ENCODE results near the gene GPX4.

The GPX4 gene

DNA sequence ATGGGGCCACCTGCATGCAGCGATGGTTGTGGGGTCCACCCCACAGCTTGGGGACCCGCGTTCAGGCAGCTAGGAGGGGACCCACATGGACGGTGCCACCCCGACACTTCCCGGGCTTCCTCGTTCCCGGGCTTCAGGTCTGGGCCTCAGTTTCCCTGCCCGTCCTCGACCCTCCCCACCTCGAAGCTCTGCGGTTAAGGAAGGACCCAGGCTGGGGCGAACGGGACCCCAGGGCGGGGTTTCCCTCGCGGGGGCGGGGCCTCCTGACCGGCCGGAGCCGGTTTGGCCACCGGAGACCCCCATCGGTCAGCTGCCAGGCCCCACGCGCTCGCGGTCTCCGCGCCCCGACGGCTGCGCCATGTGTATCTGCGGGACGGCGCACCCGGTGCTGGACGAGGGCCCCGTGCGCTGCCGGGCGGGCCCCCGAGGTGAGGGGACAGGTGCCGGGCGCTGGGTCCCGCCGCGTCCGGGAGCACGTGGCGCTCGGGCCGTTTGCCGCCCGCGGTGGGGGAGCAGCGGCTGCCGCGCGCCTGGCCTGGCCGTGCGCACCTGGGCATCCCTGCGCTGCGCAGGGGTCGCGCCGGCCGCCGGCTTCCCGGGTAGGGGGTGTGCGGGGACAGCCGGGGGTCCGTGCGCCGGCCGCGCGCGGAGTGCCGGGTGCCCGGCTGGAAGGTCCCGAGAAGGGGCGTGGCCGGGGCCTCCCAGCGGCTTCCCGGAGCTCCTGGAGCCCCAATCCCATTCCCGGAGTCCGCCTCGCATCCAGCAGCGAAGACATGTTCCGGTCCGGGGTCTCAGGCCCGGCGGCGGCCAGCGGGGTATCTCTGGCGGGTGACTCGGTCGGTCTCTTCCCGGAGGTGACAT is 32.6 kb upstream of the GPX4 start:
- TF ChIP-seq JUND (IDR thresholded peaks at IDR 0.05; ENCODE audit: low read depth) = no peak
- DNase-seq (ENCODE audit: low read depth in 1 of 2, low spot score in 1 of 2) = no peak
- in situ Hi-C loops (cut with HindIII; ENCODE audit: low pct_unique_long_range_greater_than_20kb, low sequenced_read_pairs) = no loop called here

DNA sequence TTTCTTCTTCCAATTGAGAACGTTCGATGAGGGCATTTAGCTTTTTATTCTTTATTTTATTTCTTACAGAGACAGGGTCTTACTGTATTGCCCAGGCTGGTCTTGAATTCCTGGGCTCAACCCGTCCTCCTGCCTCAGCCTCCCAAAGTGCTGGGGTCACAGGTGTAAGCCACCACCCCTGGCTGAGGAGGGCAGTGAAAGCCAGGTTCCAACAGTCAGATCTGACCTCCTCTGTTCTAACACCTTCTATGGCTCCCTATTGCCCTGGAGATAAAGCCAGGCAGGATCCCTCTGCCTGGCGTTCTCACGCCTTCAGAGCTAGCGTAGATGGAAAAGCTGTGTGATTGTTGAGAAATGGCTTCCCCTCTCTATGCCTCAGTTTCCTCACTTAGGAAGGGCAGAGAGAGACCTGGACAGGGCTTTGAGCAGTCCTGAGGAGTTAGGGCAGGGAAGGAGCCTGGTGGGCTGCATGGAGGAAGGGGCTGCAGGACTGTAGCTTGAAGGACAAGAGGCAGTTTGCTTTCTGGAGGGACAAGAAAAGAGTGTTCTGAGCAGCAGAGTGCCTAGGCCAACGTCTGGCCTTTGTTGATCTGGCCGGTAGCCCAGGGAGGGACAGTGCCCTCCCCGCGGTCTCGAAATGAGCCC is 31.3 kb upstream of the GPX4 start:
- TF ChIP-seq JUND (IDR thresholded peaks at IDR 0.05; ENCODE audit: low read depth) = no peak
- no peak for DNase-seq (ENCODE audit: low read depth in 1 of 2, low spot score in 1 of 2)
- in situ Hi-C loops (cut with HindIII; ENCODE audit: low pct_unique_long_range_greater_than_20kb, low sequenced_read_pairs) = no loop called here

DNA sequence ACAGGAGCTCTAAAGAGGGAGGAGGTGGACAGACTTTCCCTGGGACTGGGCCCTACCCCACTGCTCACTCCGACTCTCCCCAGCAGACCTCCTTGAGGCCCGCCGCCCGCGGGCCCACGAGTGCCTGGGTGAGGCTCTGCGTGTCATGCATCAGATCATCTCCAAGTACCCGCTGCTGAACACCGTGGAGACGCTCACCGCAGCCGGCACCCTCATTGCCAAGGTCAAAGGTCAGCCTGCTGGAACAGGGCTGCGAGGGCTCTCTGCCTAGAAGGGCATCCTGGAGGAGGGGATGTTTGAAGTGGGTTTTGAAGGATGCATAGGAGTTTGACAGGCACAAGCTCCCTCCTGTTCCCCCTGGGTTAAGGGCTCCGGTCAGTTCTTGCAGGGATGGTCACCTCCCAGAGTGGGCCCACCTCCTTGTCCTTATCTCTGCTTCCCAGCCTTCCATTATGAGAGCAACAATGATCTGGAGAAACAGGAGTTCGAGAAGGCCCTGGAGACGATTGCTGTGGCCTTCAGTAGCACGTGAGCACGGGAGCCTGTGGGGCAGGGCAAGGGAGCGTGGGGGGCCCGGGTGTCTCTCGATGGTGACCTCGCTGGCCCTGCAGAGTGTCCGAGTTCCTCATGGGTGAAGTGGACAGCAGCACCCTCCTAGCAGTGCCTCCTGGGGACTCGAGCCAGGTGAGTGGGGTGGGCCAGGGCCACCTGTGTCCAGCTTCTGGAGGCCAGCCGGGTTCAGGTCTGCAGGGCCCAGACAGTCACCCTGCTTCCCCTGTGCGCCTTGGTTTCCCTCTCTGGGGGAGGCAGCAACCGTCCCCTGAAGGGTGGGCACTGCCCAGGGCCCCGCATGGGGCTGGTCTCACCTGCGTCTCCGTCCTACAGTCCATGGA is 30.5 kb upstream of the GPX4 start:
- no peak for TF ChIP-seq JUND (IDR thresholded peaks at IDR 0.05; ENCODE audit: low read depth)
- in situ Hi-C loops (cut with HindIII; ENCODE audit: low pct_unique_long_range_greater_than_20kb, low sequenced_read_pairs) = no loop called here
- DNase-seq (ENCODE audit: low read depth in 1 of 2, low spot score in 1 of 2) = no peak

DNA sequence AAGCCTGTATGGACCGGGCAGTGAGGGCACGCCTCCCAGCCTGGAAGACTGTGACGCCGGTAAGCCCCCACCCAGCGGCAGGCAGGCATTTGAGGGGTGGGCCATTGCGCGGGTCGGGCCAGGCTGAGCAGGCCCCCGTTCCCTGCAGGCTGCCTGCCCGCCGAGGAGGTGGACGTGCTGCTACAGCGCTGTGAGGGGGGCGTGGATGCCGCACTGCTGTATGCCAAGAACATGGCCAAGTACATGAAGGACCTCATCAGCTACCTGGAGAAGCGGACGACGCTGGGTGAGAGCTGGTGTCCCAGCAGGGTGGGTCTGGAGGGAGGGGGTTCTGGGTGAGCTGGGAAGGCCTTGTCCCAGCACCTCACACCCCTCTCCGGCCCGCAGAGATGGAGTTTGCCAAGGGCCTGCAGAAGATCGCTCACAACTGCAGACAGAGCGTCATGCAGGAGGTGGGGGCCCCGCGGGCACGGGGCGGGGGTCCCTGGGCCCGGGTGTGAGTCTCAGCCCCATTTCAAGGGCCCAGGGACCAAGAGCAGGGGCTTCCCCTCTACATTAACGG is 29.8 kb upstream of the GPX4 start:
- in situ Hi-C loops (cut with HindIII; ENCODE audit: low pct_unique_long_range_greater_than_20kb, low sequenced_read_pairs) = no loop called here
- no peak for TF ChIP-seq JUND (IDR thresholded peaks at IDR 0.05; ENCODE audit: low read depth)
- no peak for DNase-seq (ENCODE audit: low read depth in 1 of 2, low spot score in 1 of 2)

DNA sequence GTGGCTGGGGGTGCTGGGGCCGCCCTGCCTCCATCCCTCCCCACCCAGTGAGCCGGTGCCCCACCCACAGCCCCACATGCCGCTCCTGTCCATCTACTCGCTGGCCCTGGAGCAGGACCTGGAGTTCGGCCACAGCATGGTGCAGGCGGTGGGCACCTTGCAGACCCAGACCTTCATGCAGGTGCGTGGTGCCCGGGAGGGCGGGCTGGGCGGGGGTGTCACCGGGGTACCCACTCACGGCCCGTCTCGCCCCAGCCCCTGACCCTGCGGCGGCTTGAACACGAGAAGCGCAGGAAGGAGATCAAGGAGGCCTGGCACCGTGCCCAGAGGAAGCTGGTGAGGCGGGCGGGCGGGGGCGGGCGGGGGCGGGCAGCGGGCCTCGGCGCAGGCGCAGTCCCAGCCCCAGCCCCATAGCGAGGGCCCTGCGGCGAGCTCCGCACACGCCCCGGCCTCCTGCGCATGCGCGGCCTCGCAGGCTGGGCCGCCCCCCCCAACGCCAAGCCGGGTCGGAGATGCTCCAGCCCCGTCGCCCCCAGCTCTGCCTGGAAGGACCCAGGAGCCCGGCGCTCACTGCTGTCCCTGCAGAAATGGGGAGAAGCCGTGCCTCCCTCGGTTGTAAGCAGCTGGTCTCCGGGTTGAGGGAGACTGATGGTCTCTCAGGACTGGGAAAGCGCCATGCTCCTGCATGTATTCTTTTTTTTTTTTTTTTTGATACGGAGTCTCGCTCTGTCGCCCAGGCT is 29.1 kb upstream of the GPX4 start:
- DNase-seq (ENCODE audit: low read depth in 1 of 2, low spot score in 1 of 2) = peak; percentile 83 to 87
- TF ChIP-seq JUND (IDR thresholded peaks at IDR 0.05; ENCODE audit: low read depth) = no peak
- in situ Hi-C loops (cut with HindIII; ENCODE audit: low pct_unique_long_range_greater_than_20kb, low sequenced_read_pairs) = no loop called here

DNA sequence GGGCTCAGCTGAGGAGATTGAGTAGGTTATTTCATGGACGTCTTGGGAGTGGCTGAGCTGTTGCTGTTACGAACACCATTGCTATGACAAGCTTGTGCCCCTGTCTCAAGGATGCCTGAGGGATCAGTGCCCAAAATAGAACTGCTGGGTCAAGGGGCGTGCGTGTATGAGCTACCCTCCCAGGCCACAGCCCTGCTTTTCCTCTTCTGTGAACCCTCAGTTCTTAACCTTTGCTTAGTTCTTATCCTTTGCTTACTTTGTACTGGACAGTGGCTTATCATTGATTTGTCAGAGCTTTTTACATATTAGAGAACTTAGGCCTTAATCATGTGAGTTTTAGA is 27.8 kb upstream of the GPX4 start:
- no peak for DNase-seq (ENCODE audit: low read depth in 1 of 2, low spot score in 1 of 2)
- TF ChIP-seq JUND (IDR thresholded peaks at IDR 0.05; ENCODE audit: low read depth) = no peak
- in situ Hi-C loops (cut with HindIII; ENCODE audit: low pct_unique_long_range_greater_than_20kb, low sequenced_read_pairs) = no loop called here

DNA sequence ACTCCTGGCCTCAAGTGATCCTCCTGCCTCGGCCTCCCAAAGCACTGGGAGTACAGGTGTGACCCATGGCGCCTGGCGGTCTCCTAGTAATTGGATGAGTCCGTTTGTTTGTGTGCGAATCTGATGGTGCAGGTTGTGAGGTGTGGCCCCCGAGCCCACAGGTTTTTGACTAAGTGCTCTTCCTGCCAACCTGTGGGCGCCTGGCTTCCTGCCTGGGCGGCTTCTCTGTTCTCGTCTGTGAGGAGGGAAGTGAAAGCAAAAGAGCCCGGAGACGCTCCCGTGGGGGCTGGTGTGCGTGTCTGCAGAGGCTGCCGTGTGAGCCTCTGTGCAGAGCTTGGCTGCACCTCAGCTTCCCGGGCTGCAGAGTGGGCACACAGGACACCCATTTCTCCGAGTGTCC is 26.8 kb upstream of the GPX4 start:
- in situ Hi-C loops (cut with HindIII; ENCODE audit: low pct_unique_long_range_greater_than_20kb, low sequenced_read_pairs) = no loop called here
- no peak for TF ChIP-seq JUND (IDR thresholded peaks at IDR 0.05; ENCODE audit: low read depth)
- no peak for DNase-seq (ENCODE audit: low read depth in 1 of 2, low spot score in 1 of 2)

DNA sequence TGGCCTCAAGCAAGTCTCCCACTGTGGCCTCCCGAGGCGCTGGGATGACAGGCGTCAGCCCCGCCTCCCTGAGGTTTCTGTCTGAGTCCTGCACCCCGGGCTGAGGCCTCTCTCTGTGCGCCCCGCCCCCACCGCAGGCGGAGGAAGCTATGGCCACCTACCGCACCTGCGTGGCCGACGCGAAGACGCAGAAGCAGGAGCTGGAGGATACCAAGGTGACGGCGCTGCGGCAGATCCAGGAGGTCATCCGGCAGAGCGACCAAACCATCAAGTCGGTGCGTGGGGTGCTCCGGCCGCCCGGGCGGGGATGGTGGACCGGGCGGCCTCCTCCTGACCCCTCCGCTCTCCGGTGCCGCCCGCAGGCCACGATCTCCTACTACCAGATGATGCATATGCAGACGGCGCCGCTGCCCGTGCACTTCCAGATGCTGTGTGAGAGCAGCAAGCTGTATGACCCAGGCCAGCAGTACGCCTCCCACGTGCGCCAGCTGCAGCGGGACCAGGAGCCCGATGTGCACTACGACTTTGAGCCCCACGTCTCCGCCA is 24.2 kb upstream of the GPX4 start:
- no peak for DNase-seq (ENCODE audit: low read depth in 1 of 2, low spot score in 1 of 2)
- in situ Hi-C loops (cut with HindIII; ENCODE audit: low pct_unique_long_range_greater_than_20kb, low sequenced_read_pairs) = no loop called here
- no peak for TF ChIP-seq JUND (IDR thresholded peaks at IDR 0.05; ENCODE audit: low read depth)

DNA sequence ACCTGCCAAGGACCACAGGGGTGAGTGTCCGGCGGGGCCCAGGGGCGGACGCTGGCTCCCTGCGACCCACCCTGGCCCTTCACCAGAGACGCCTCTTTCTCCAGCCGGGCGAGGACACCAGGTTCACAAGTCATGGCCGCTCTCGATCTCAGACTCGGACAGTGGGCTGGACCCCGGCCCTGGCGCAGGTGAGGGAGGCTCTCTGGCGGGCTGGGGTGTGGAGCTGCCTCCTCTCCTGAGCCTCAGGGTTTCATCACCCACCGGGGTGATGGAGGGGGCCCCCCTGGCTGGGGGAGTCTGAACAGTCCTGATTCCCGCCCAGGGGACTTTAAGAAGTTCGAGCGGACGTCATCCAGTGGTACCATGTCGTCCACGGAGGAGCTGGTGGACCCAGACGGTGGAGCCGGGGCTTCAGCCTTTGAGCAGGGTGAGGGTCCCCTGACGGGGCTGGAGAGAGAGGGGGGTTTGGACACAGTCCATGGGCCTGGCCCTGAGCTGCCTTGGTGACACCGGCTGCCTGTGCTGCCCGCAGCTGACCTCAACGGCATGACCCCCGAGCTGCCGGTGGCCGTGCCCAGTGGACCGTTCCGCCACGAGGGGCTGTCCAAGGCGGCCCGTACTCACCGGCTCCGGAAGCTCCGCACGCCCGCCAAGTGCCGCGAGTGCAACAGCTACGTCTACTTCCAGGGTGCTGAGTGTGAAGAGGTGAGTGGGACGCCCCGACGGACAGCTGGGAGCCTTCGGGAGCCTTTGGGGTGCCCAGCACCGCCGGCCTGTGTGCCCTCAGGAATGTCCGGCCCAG is 23.2 kb upstream of the GPX4 start:
- no peak for DNase-seq (ENCODE audit: low read depth in 1 of 2, low spot score in 1 of 2)
- in situ Hi-C loops (cut with HindIII; ENCODE audit: low pct_unique_long_range_greater_than_20kb, low sequenced_read_pairs) = no loop called here
- TF ChIP-seq JUND (IDR thresholded peaks at IDR 0.05; ENCODE audit: low read depth) = no peak

DNA sequence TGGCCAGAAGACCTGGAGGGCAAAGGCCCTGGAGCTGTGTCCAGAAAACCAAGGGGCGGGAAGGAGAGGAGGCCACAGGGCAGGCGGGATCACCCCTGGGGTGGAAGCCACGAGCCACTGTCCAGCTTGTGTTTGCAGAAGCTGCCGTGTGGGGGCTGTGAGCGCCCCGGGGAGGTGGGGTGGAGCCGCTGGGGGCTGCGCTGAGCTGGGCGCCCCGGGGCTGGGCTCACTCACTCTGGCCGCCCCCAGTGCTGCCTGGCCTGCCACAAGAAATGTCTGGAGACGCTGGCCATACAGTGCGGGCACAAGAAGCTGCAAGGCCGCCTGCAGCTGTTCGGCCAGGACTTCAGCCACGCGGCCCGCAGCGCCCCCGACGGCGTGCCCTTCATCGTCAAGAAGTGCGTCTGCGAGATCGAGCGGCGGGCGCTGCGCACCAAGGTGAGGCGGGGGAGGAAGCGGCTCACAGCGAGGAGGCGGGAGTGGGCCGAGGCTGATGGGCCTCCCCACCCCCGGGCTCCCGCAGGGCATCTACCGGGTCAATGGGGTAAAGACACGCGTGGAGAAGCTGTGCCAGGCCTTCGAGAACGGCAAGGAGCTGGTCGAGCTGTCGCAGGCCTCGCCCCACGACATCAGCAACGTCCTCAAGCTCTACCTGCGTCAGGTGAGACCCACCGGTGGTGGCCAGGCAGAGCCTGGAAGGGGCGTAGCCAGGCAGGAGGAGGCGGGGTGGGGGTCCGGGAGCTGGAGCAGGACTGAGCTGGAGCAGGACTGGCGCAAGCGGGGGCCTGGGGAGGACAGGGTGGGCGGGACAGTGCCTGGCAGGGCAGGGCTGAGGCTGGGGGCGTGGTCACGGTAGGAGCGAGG is 22.3 kb upstream of the GPX4 start:
- in situ Hi-C loops (cut with HindIII; ENCODE audit: low pct_unique_long_range_greater_than_20kb, low sequenced_read_pairs) = no loop called here
- no peak for DNase-seq (ENCODE audit: low read depth in 1 of 2, low spot score in 1 of 2)
- TF ChIP-seq JUND (IDR thresholded peaks at IDR 0.05; ENCODE audit: low read depth) = no peak
